GM12878 (cell line): ENCODE results near the gene HCN4.

Experiments used
- BMI1 ChIP-seq: fragments of 450-650 bp; IDR thresholded peaks from 2 replicates; pipeline ENCODE4 v1.6.1; 2016; ENCODE audit warnings: mild to moderate bottlenecking, moderate library complexity, borderline replicate concordance
- BRCA1 ChIP-seq: IDR thresholded peaks from 2 replicates; pipeline ENCODE4 v1.6.1; 2011; ENCODE audit warnings: low read depth, low read length, improper control_type of control experiment
- CTCF ChIP-seq, 3 experiments: IDR thresholded peaks in 2 of 3; conservative IDR thresholded peaks in 1 of 3; 2 replicates each; pipeline ENCODE4 v1.5.1; 2011; ENCODE audit warnings: low read depth in 3 of 3, low read length in 3 of 3, mild to moderate bottlenecking in 3 of 3, control low read depth in 2 of 3, moderate library complexity in 2 of 3, inconsistent platforms in 1 of 3, mixed read lengths in 1 of 3; ENCODE audit not compliant: control insufficient read depth in 2 of 3, insufficient read depth in 1 of 3; ENCODE audit errors: extremely low read depth in 1 of 3
- GABPA ChIP-seq: IDR thresholded peaks from 2 replicates; pipeline ENCODE4 v1.6.1; 2014; ENCODE audit warnings: antibody characterized with exemption, low read depth, mild to moderate bottlenecking, inconsistent platforms
- MTA3 ChIP-seq: IDR thresholded peaks from 2 replicates; pipeline ENCODE4 v1.6.1; 2012; ENCODE audit warnings: low read length, inconsistent platforms, borderline replicate concordance
- MXI1 ChIP-seq: fragments of 150-350 bp; IDR thresholded peaks from 2 replicates; pipeline ENCODE4 v1.6.1; 2011; ENCODE audit warnings: low read depth, mild to moderate bottlenecking, inconsistent platforms, low read length, improper control_type of control experiment
- NFYB ChIP-seq: IDR thresholded peaks from 2 replicates; pipeline ENCODE4 v1.6.1; 2011; ENCODE audit warnings: low read depth, mild to moderate bottlenecking, low read length, improper control_type of control experiment, moderate library complexity; ENCODE audit not compliant: insufficient read depth
- POLR2A ChIP-seq: IDR thresholded peaks from 2 replicates; pipeline ENCODE4 v1.6.1; 2011; ENCODE audit warnings: low read depth, mild to moderate bottlenecking, low read length
- POLR2AphosphoS5 ChIP-seq: IDR thresholded peaks from 2 replicates; pipeline ENCODE4 v1.6.1; 2011; ENCODE audit warnings: mild to moderate bottlenecking, low read length, inconsistent platforms
- USF1 ChIP-seq: IDR thresholded peaks from 2 replicates; pipeline ENCODE4 v1.6.1; 2011; ENCODE audit warnings: borderline replicate concordance, low read depth, mild to moderate bottlenecking, moderate library complexity, mixed read lengths, low read length; ENCODE audit not compliant: insufficient read depth; ENCODE audit errors: extremely low read length

GRCh38 chr15:73383310-73384189 lies 14.8 kb upstream of the HCN4 start:
- TF ChIP-seq NFYB (no peak), POLR2A (no peak), MTA3 (no peak), MXI1 (no peak), POLR2AphosphoS5 (no peak), CTCF (IDR thresholded peaks at IDR 0.05 in 2 of 3, conservative IDR thresholded peaks at IDR 0.05 in 1 of 3; ENCODE audit: control insufficient read depth in 2 of 3, extremely low read depth in 1 of 3, insufficient read depth in 1 of 3, low read depth in 3 of 3, low read length in 3 of 3) (no peak), USF1 (no peak), BRCA1 (no peak), GABPA (no peak), BMI1 (no peak)
